GM04503 (cell line): ENCODE results near the gene C21orf58.
"Not testable (repeated sequence)": the region's sequence is repeated elsewhere in the genome, so short reads cannot be mapped to it uniquely, and the experiment has no call there.

Source experiments
- DNase-seq: peaks from one replicate; pipeline ENCODE4 v3.0.0-alpha.2; 2012; ENCODE audit warnings: low read depth

Gene C21orf58

DNA sequence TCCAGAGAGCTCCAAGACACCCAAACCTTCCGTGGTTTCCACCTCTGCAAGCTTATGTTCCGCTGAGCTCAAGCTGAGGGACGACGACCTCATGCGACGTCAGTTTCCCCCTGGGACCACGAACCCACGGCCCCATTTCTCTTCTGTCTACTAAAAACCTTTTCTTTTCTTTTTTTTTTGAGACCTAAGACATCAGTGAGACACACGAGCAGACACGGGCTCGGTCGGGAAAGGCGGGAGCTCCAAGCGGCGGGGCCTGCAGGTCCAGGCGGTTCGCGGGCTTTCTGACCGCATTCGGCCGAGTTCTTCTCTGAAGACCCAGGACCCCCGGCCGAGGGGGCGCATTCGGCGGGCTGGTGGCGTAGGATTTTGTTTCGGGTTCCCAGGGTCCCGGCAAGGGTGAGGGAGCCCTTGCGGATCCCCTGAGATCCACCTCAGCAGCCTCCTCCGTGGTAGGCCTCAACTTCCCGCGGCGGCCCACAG is 402 bp downstream of the C21orf58 start:
- DNase-seq, result no peak

DNA sequence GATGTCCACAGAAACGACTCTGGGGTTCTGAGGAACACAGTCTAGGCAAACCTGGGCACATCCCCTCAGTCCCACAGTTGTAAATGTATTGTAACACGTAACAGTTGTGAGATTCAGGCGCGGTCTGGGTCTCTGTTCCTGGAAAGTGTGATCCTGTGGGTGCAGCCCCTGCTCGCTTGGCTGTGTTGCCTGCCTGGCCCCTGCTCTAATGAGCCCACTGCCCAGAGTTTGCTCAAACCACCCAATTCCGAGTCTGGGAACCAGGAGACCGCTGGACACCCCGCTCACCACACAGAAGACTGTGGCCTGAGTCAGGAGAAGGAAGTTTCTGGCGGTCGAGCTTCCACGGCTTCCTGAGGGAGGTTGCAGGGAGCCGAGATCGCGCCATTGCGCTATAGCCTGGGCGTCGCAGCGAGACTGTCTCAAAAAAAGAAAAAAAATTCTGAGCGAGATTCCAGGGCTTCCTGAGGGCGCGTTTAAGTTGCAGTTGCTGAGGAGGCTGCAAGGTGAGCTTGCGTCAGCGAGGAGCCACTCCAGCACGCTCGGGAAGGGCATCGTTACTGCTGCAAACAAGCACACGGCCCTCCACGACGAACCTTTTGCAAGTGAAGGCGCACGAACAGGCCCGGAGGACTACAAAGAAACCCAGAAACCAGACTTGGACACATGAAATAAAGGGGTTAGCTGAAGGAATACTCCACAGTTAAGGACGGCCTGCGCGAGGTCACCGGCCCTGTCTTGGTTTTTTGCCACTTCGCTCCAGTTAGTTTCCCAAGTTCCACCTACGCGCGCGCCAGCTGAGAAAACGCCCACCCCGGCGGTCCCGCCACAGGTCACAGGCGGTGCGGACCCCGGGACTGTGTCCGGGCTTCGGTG is 1.1 kb downstream of the C21orf58 start:
- DNase-seq, result no peak

DNA sequence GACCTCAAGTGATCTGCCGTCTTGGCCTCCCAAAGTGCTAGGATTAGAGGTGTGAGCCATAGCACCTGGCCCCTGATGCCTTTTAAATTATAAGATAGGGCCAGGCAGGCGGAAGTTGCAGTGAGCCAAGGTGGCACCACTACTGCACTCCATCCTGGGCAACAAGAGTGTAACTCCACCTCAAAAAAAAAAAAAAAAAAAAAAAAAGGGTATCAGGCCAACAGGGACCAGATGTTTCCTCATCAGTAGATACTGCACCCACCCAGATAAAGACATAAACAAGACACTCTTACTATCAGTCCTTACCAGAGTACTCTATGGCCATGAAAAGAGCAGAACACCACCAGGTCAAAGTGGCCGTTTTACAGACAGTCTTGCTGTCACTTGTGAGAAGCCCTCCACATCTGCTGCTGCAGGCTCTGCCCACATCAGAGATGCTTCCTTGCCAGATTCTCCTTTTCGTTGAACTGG is 3.3 kb downstream of the C21orf58 start:
- DNase-seq, result no peak

DNA sequence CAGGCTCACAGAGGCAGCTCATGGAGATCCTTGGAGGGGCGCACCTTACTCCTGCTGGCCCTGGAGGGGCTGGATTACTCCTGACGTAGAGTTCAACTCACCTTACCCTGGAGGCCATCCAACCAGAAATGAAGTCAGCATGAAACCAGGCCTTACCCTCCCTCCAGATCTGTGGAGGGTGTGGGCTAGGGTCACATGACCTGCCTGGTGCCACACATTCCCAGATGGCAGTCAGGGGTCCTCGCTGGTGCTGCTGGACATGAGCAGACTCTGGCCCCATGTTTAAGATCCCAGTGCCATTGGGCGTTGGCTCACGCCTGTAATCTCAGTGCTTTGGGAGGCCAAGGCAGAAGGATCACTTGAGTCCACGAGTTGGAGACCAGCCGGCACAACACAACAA is 4.5 kb downstream of the C21orf58 start:
- no peak for DNase-seq

DNA sequence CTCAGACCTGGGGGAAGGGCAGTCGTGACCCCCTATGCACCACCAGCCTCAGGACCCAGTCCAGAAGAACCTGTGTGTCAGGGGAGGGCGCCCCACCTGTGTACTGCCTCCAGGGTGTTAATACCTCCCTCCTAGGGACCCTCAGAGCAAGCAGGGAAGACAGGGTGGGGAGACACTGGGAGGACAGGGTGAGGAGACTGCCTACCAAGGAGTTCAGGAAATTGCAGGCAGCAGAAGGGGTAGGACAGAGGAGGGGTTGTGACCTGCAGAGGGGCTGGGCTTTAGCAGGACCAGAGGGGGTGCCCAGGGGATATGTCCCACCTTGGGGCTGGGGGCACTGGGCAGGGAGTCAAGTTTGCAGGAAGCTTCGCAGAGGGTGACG is 5.2 kb downstream of the C21orf58 start:
- no peak for DNase-seq

DNA sequence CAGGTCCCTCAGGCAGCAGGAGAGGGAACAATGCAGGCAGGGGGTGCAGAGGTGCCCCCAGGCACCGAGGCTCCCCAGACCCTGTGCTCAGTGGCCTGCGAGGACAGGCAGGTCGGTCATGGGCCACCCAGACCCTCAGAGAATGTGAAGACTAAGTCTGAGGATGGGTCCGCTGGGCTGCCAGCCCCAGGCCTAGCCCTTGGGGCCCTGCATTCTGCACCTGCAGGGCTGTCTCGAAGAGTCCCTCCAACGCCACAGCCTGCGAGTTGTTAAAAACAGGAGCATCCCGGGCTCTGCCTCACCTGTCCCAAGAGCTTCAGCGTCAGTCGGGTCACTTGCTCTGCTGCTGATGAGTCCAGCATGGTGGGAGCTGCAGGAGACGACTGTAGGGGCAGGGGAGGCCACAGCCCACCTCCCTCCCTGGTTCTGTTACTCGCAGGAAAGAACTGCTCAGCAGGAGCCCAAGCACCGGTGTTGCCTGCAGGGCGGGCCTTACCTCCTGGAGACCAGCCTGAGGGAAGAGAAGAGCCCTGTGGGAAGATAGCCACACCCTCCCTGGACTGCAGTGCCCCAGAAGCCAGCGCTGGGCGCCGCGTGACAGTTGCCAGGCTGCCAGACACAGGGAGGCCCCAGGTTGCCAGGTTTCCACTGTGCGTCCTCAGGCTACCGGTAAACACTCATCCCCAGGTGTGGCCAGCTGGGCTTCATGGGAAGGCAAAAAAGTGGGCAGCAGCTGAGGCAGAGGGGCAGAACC is 5.8 kb downstream of the C21orf58 start:
- no peak for DNase-seq

DNA sequence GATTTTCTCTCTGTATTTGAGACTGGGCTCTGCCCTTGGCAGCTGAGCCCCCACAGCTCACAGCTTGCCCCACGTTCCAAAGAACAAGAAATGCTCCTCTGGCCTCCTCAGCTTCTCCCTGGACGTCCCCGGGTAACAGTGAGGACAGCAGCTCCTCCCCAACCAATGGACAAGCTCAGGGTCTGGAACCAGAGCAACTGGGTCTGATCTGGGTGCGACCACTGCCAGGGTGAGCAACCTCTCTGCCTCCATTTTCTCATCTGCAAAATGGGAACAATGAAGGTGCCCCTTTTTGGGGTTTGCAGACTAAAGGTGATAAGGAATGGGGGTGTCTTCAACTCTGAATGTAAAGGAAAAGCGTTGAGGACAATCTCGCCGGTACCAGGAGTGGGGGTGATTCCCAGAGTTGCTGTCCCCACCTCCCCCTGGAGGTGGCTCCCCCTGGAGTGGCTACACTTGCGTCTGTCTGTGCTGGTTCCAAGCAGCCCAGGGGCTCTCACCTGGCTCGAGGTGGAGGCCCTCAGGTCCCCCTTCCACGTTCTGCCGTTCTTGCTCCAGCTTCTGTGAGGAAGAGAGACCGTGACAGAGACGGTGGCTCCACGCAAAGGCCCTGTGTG is 6.9 kb downstream of the C21orf58 start:
- DNase-seq, result no peak

DNA sequence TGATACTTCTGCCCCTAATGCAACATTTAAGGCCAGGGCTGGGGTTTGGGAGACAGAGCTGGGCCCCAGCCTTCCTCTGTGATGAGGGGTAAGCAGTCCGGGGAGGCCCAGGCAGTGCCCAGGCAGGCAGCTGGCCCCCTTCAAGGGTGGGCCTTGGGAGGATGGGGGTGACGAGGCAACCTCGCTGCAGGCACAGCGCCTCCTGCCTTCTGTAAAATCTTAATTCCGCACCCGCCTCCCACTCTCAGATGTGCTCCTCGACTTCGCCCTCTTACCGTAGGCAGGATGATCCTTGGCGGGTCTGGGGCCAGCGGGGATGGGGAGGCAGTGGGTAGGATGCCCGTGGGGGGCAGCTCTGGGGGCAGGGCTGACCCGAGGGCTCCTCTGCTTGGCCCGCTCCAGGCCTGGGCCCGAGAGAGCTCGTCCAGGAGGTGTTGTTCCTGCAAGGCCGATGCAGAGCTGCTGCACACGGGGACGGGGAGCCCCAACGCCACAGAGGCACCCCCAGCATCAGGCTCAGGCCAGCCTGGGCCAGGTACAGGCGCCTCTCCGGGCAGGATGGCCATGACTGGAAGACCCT is 9.1 kb downstream of the C21orf58 start:
- DNase-seq, result no peak

DNA sequence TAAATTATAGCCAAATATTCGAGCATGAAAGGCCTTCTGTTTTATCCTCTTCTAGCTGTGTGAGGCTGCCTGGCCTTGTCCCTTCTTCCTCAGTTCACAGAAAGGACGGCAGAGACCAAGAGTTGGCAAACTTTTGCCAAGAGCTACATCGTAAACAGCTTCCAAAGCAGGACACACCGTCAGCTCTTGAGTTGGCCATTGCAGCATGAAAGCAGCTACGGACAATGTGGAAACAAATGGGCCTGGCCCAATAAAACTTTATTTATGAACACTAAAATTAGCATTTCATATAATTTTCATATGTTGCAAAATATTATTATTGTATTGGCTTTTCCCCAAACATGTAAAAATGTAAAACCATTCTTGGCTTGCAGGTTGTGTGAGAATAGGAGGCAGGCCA is 10.7 kb downstream of the C21orf58 start:
- DNase-seq, result no peak

DNA sequence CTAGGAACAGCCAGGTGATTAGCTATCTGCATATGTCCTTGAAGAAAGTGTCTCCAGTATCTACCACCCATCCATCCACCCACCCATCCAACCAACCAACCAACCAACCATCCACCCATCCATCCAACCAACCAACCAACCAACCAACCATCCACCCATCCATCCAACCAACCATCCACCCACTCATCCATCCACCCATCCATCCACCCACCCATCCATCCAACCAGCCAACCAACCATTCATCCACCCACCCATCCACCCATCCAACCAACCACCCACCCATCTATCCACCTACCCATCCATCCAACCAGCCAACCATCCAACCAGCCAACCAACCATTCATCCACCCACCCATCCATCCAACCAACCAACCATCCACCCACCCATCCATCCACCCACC is 12.1 kb downstream of the C21orf58 start:
- DNase-seq, result no peak

DNA sequence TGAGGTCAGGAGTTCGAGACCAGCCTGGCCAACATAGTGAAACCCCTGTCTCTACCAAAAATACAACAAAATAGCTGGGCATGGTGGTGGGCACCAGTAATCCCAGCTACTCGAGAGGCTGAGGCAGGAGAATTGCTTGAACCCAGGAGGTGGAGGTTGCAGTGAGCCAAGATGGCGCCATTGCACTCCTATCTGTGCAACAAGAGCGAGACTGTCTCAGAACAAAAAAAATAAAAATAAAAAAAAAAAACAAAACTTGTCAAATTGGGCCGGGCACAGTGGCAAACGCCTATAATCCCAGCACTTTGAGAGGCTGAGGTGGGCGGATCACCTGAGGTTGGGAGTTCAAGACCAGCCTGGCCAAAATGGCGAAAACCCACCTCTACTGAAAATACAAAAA is 13.4 kb downstream of the C21orf58 start:
- not testable (repeated sequence) for DNase-seq

DNA sequence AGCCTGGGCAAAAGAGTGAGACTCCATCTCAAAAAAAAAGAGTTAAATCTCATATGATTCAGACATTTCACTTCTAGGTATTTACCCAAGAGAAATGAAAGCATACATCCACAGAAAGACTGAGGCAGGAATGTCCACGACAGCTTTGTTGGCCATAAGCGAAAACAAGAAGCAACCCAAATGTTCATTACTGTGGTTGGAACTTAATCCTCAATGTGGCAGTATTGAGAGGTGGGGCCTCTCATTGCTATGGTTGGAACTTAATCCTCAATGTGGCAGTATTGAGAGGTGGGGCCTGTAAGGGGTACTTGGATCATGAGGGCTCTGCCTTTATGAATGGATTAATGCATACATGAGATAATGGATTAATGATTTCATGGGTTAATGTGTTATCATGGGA is 15.2 kb downstream of the C21orf58 start:
- DNase-seq, result no peak

DNA sequence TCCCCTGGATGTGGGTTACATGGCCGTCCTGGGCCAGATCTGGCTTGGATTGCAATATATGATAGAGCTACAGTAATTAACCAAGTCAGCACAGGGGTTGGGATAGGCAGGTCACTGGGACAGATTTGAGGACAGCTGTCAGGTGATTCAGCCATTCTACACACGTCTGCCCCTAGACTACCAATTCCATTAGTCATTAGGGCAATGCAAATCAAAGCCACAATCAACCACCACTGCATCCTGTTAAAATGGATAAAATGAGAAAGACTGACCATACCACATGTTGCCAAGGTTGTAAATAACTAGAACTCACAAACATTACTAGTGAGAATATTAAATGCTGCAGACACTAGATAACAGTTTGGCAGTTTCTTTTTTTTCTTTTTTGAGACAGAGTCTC is 16.0 kb downstream of the C21orf58 start:
- peak; percentile 49 for DNase-seq

DNA sequence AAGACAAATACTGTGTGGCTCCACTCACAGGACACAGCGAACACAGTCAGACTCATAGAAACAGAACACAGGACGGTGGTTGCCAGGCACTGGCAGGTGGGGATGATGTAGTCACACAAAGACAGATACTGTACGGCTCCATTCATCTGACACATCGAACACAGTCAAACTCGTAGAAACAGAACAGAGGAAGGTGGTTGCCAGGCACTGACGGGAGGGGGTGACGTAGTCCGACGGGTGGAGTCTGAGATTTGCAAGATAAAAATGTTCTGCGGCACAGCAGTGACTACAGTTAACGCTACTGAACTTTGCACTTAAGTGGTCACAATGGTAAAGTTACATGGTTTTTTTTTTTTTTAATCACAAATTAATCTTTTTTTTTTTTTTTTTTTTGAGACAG is 18.7 kb downstream of the C21orf58 start:
- no peak for DNase-seq

DNA sequence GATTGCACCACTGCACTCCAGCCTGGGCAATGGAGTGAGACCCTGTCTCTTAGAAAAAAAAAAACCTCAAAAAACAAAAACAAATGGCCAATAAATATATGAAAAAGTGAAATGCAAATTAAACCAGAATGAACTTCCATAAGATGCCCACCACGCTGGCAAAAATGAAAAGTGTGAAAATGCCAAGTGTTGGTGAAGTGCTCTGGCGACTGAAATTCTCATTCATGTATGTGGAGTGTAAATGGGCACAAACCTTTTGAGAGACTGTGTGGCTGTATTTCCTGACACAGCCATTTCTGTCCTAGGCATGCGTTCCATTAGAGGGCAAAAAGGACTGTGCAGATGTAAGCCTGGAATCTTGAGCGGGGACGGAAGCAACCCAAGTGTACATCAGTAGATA is 19.2 kb downstream of the C21orf58 start:
- DNase-seq, result no peak

DNA sequence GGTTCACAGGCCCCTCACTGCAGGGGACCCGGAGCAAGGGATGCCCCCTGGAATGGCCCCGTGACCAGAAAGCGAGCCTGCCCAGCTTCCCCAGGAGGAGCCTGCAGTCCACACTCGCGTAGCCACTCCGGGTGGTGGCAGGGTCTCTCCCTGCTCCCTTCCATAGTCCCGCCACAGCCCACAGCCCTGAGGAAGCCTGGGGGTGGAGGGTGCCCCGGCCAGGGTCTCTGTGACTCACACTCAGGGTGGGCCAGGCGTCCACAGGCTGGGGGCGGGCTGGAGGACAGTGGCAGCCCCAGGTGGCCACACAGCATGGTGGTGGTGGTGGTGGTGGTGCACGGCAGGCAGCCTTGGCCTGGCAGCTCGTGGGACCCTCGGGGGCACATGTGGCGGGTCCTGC is 21.9 kb downstream of the C21orf58 start:
- DNase-seq, result no peak

DNA sequence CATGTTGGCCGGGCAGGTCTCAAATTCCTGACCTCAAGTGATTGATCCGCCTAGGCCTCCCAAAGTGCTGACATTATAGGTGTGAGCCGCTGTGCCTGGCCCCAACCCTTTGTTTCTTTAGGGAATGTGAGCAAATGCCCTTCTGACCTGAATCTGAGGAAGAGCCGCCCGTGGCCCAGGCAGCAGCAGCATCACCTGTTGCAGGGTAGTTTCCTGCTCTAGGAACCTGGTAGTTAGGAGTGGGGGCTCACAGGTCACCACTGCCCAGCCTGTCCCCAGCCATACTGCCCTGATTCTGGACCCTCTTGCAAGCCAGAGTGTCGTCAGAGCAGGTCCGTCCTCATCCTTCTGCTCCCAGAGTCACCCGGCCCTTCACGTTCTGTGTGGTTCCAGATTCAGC is 24.5 kb downstream of the C21orf58 start:
- no peak for DNase-seq

DNA sequence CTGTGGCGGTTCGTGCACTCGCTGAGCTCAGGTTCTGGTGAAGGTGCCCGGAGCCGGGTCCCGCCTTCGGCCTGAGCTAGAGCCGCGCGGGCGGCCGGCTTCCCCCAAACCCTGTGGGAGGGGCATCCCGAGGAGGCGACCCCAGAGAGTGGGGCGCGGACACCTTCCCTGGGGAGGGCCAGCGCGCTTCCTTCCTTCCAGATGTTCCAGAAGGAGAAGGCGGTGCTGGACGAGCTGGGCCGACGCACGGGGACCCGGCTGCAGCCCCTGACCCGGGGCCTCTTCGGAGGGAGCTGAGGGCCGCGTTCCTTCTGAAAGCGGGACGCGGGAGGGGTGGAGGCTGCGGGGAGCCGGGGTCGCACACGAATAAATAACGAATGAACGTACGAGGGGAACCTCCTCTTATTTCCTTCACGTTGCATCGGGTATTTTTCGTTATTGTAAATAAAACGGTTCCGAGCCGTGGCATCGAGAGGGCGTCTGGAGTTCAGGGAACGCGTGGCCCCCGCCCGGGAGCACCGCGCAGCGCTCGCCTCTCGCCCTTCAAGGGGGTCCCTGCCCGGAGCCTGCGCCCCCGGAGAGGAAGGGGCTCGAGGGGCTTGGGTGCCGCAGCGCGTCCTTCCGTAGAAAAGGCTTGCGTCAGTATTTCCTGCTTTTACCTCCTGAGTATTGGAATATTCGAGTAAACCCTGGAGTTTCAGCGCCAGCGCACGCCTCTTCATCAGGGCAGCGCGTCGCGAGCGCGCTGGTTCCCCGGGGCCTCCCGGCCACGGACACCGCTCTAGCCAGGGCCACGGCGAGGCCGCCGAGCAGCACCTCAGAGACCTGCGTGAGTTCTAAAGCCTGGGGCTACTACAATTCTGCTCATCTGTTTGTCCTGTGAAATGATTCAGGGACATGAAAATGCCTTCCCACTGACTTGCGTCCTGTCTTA is 26.1 kb downstream of the C21orf58 start:
- no peak for DNase-seq

DNA sequence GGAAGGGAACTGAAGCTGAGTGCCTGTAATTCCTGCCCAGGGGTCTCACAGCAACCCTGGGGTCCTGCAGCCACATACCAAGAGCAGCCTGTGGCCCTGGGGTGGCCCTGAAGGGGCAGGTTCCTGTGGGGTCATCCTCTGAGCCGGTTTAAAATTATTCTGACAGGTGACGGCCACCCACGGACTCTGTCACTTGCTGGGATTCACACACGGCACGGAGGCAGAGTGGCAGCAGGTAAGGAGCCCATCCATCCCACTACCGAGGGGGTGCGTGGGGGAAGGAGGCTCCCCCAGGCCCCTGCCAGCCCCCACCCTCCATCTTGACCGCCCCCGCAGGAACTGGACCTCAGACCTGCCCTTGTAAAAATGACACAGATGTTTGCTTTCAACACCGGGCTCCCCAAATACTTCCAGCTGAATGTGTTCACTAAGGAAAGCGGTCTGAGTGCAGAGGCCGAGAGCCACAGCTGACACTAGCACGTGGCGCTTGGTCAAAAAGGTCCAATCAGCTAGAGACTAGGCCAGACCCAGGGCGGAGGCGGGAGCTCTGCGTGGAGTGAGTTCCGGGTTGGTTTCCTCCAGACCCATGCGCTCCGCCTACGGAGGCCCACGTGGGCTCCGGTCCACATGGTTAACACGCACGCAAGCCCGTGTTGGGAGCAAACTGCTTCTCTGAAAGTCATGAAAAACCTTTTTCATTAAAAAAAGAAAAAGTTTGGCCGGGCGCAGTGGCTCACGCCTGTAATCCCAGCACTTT is 27.5 kb downstream of the C21orf58 start:
- DNase-seq, result peak; percentile 76

DNA sequence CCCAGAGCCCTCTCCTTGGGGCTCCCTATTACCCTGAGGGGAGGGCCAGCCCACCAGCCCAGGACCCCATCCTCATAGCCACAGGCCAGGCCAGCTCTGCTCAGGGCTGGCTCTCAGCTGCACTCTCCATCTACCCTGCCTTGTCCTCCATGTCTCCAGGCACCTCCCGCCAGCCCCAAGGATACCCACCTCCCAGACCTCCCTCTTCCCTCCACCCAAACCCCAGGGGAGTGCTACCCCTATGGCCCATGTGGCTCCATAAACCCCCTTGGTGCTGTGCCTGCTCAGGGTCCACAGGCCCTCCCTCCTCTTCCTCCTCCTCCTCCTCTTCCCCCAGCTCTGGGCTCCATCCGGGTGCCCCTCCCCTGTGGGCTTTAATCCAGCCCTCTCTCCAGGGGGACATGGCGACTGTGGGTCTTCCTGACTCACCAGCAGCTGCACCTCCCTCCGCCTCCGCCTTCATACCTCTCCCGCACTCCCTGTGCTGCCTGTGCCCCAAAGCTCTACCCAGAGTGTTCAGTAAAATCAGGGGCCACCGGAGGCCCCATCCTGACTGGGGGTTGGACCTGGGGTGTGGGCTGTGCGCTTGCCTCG is 28.4 kb downstream of the C21orf58 start:
- DNase-seq, result no peak
